K562 (cell line): ENCODE data around the gene OR51V1. TPM values are rescaled to one million over a fixed set of nuclear protein-coding genes. Genes with fewer than 3 reads are reported as not detected.

Experiments used
- ARID1B ChIP-seq: fragments of 450-650 bp; IDR thresholded peaks from 2 replicates; pipeline ENCODE4 v1.6.1; 2016; ENCODE audit warnings: antibody characterized with exemption, mild to moderate bottlenecking, inconsistent platforms
- DEAF1 ChIP-seq: fragments of 450-650 bp; formaldehyde crosslinking; IDR thresholded peaks from 2 replicates; pipeline ENCODE4 v1.4.0; 2020; ENCODE audit warnings: mild to moderate bottlenecking, moderate library complexity
- HBP1 ChIP-seq: fragments of 450-650 bp; formaldehyde crosslinking; IDR thresholded peaks from 2 replicates; pipeline ENCODE4 v1.4.0; 2022; ENCODE audit warnings: missing genetic modification characterization
- HNRNPK ChIP-seq: fragments of 200-400 bp; formaldehyde crosslinking; IDR thresholded peaks from one replicate; pipeline ENCODE4 v1.6.1; 2018; ENCODE audit warnings: mild to moderate bottlenecking, low read depth, low read length; ENCODE audit not compliant: poor library complexity, severe bottlenecking
- HOXB6 ChIP-seq: fragments of 250-450 bp; sonication (Bioruptor Pico); IDR thresholded peaks from 2 replicates; pipeline ENCODE4 v1.5.1; 2022; ENCODE audit warnings: mild to moderate bottlenecking, borderline replicate concordance
- ID3 ChIP-seq, 2 experiments: fragments of 250-450 bp in 1 of 2; fragments of 450-650 bp in 1 of 2; sonication (Bioruptor Pico) in 1 of 2; IDR thresholded peaks; 2 replicates each; pipeline versions ENCODE4 v1.6.1 to v1.8.0; 2016 to 2021; ENCODE audit warnings: mild to moderate bottlenecking in 2 of 2, moderate library complexity in 2 of 2, missing compliant biosample characterization in 1 of 2, missing genetic modification characterization in 1 of 2
- JUND ChIP-seq, 2 experiments: IDR thresholded peaks; 2 replicates in 1 of 2; 3 replicates in 1 of 2; pipeline ENCODE4 v1.6.1; 2011; ENCODE audit warnings: borderline replicate concordance in 2 of 2, low read depth in 2 of 2, low read length in 2 of 2, improper control_type of control experiment in 1 of 2, missing biosample characterization in 1 of 2, missing genetic modification characterization in 1 of 2, missing genetic modification reagents in 1 of 2
- MNT ChIP-seq, 2 experiments: fragments of 450-650 bp; conservative IDR thresholded peaks; 2 replicates each; pipeline ENCODE4 v1.6.1; 2017; ENCODE audit warnings: mild to moderate bottlenecking in 2 of 2, moderate library complexity in 2 of 2
- RAD21 ChIP-seq, 2 experiments: fragments of 250-450 bp in 1 of 2; fragments of 450-650 bp in 1 of 2; sonication (Bioruptor Pico) in 1 of 2; formaldehyde crosslinking in 1 of 2; IDR thresholded peaks in 1 of 2; conservative IDR thresholded peaks in 1 of 2; 2 replicates each; pipeline versions ENCODE4 v1.4.0 to v1.8.0; 2020 to 2022; ENCODE audit warnings: mild to moderate bottlenecking in 2 of 2, moderate library complexity in 1 of 2
- SRSF9 ChIP-seq: fragments of 200-400 bp; formaldehyde crosslinking; IDR thresholded peaks from 2 replicates; pipeline ENCODE4 v1.6.1; 2017; ENCODE audit warnings: low read depth, low read length, borderline replicate concordance
- STAG1 ChIP-seq: sonication (generic); formaldehyde crosslinking; IDR thresholded peaks from 2 replicates; pipeline ENCODE4 v1.5.0; 2020; ENCODE audit warnings: missing genetic modification reagents, borderline replicate concordance
- ZNF407 ChIP-seq: fragments of 450-650 bp; IDR thresholded peaks from 2 replicates; pipeline ENCODE4 v1.6.1; 2016; ENCODE audit warnings: low read depth
- polyA plus RNA-seq, 8 experiments: library from polyadenylated mRNA; depleted of rRNA in 4 of 8; stranded (reverse) in 5 of 8; unstranded in 3 of 8; fragments of >200 nt; fragmentation: Nextera tagmentation in 2 of 8; fragmentation: Illumina TruSeq in 1 of 8; extraction: Ambion mirVana in 2 of 8; extraction: Trizol in 1 of 8; gene quantifications; 2 replicates each; pipeline versions ENCODE4 v1.2.1 to v1.2.3, GENCODE V29; 2011 to 2014; ENCODE audit warnings: inconsistent platforms in 1 of 8, missing spikeins in 1 of 8
- total RNA-seq, 7 experiments: library from RNA; depleted of rRNA in 6 of 7; stranded (reverse); fragments of >200 nt in 6 of 7; fragmentation: Illumina TruSeq in 2 of 7; extraction: Trizol in 2 of 7; gene quantifications; 2 replicates each; pipeline versions ENCODE4 v1.2.1 to v1.2.3, GENCODE V29; 2011 to 2021; ENCODE audit warnings: low replicate concordance in 1 of 7

The OR51V1 gene
- total and polyA plus RNA-seq, 9 of the 15 experiments (the other 6 are each of a cell fraction or from before 2014, with no cell fraction given): not detected

- TF ChIP-seq ZNF407 (no peak), DEAF1 (CRISPR knock-in tag) (peak; percentile 98), MNT (conservative IDR thresholded peaks at IDR 0.05) (peak in 1 of 2 experiments; percentile 45; a peak in 2 of 4 replicates), ARID1B (0 out of 2 replicates have a peak, but pooled peaks have one; percentile 8), SRSF9 (no peak), HOXB6 (no peak), JUND (IDR thresholded peaks at IDR 0.05; ENCODE audit: borderline replicate concordance, low read depth, low read length) (peak; percentile 29; the same call in 1 of the 2 replicates), JUND (tag; IDR thresholded peaks at IDR 0.05; ENCODE audit: borderline replicate concordance, low read depth, low read length) (peak; percentile 49; the same call in 1 of the 3 replicates), STAG1 (no peak), ID3 (CRISPR knock-in tag; IDR thresholded peaks at IDR 0.05) (no peak), ID3 (tag; IDR thresholded peaks at IDR 0.05) (peak; percentile 95), HBP1 (CRISPR knock-in tag) (no peak), RAD21 (CRISPR knock-in tag; conservative IDR thresholded peaks at IDR 0.05 in 1 of 2, IDR thresholded peaks at IDR 0.05 in 1 of 2) (peak; percentile 99), HNRNPK (no peak)
Observed at GRCh38 chr11:5204787-5205186, 4.3 kb upstream of the OR51V1 start (continued).
